VCaP (cell line): ENCODE data around the gene C16orf74.

ENCODE experiments used
- H3K27ac ChIP-seq: fragments of 450-650 bp; 2 replicates; pipeline ENCODE4 v1.5.1; 2017
- CTCF ChIP-seq: fragments of 450-650 bp; conservative IDR thresholded peaks from 2 replicates; pipeline ENCODE4 v1.5.1; 2017; ENCODE audit warnings: mild to moderate bottlenecking, moderate library complexity

Gene C16orf74

DNA sequence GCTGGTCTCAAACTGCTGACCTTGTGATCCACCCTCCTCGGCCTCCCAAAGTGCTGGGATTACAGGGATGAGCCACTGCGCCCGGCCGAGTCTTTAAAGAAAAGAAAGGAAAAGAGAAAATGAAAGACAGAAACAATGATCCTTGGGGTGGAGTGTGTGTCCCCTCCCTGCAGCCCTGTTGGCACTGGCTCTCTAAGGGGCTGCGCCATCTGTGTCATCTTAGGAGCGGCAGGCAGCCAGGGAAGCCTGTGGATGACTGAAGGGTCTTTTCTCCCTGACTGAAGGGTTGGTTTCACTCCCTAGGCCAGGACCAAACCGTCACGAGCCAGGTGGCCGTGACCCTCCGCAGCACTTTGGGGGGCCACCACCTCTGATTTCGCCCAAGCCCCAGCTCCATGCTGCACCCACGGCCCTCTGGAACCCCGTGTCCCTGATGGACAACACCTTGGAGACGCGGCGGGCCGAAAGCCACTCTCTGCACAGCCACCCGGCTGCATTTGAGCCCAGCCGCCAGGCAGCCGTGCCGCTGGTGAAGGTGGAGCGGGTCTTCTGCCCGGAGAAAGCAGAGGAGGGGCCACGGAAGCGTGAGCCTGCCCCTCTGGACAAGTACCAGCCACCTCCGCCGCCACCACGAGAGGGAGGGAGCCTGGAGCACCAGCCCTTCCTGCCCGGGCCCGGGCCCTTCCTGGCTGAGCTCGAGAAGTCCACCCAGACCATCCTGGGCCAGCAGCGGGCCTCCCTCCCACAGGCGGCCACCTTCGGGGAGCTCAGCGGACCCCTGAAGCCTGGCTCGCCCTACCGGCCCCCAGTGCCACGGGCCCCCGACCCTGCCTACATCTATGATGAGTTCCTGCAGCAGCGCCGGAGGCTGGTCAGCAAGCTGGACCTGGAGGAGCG is 89.8 kb downstream of the C16orf74 start:
- TF ChIP-seq CTCF = no peak
- H3K27ac ChIP-seq = no peak overlapping the region

GRCh38 chr16:85659805-85660511 is 90.9 kb downstream of the C16orf74 start:
- TF ChIP-seq CTCF = peak; percentile 67
- H3K27ac ChIP-seq = peak overlapping the region; percentile 54

- peak overlapping the region; percentile 54 for H3K27ac ChIP-seq
Observed at GRCh38 chr16:85659336-85659735, 91.6 kb downstream of the C16orf74 start.

DNA sequence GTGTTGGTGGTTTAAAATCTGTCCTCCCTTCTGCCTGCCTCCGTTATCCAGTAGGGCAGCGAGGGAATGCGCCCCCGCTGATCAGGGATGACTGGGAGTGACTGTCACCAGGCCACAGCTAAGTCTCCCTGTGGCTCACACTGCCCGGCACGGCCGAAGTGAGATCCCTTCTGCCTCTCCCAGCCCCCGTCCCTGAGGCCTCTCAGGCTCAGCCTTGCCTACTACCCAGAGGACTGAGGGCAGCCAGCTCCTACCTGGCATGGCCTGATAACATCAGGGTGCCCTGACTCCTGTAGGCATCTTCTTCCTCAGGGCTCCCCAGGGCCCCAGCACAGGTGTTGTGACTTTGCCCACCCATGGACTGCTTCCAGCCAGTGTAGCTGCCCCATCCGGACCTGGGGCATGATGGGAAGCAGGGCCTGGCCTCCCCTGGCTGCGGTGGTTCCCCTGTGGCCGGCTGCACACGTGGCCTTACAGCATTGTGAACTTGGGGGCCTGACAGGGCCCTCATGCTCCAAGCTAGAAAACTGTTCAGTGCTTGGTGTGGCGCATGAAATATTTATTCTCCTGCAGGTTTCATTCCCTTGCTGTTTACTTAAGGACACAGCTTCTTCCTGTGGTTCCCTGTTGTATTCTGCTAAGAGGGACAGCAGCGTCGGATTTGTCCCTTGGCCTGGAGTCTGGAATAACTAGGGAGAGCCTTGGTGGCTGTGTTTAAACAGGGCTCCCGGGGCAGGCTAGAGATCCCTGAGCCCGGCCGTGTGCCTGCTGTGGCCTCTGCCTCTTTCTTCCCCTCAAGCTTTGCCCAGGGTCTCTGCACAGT is 92.2 kb downstream of the C16orf74 start:
- peak overlapping the region; percentile 54 for H3K27ac ChIP-seq
- no peak for TF ChIP-seq CTCF

More at GRCh38 chr16:85659336-85659735, 91.6 kb downstream of the C16orf74 start:
- no peak for TF ChIP-seq CTCF

DNA sequence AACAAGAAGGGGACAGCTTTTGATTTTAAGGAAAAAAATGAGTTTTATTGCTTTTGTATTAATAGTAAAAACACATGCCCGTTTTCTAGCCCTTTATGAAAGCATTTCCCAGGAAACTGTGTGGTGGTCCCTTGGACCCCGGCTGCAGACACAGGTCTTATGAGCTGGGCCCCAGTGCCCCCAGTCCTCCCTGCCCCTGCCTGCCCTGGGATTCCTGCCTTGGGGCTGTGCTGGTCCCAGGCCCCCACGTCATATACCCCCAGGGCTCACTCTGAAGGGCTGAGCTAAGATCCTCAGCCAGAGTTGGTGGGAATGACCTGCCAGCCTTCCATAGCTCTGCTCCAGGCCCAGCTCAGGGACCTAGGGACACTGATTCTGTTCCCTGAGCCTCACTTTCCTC is 92.9 kb downstream of the C16orf74 start:
- H3K27ac ChIP-seq = peak overlapping the region; percentile 54
- no peak for TF ChIP-seq CTCF
